ENCODE results near the gene OR51B4. TPM values are rescaled to one million over a fixed set of nuclear protein-coding genes. Genes with fewer than 3 reads are reported as not detected.
"Not testable (repeated sequence)": the region's sequence is repeated elsewhere in the genome, so short reads cannot be mapped to it uniquely, and the experiment has no call there.

Gene OR51B4
- polyA plus RNA-seq, 3 donors, result 0.11 to 0.27 TPM; not detected in 1

DNA sequence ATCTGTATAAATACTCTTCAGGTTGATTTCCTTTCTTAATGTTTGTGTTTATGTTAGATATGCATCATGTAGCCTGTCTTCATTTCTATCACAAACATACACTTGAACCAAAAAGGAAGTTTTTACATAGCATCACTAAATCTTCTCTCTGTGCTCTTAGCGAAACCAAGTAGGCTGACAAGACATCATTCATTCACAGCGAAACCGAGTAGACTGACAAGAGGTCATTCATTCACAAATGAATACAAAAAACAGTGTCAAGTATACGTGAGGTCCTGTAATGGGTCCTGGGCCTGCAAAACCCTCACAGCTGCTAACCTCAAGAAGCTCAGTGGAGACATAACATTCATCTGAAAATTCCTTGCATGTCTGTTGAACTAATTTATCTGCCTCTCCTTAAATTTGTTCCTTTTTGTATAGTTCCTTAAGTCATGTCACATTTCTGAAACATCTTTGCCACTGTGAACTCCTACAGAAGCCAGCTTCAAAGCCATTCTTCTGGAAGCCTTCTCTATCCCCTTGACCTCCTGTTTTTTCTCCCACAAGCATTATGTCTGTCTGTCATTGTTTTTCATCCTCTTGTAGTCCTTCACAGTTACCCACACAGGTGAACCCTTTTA lies 22.2 kb downstream of the OR51B4 start:
- no peak for DNase-seq (ENCODE audit: extremely low read depth in 1 of 11, low read depth in 9 of 11, low spot score in 4 of 11)

DNA sequence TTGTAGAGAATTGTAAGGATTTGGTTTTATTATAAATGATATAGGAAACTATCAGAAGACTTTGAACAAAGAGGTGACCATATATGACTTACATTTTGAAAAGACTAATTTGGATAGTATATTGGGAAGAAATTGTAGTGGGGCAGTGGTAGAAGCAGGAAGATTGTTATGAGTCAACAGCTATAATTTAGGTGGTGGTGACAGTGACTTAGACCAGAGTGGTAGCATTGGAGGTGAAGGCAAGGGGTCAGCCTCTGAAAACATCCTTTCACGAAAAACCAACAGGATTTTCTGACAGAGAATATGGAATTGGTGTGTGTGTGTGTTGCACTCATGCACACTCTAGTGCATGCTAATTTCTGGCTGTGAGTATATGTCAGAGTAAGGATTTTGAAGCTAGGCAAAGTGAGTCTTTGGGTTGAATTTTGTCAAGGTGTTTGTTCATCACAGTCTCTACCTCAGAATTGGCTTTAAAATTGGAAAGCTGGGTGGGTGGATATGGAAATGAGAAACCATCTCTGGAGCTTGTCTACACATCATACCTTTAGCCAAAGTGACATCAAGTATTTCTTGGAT lies 23.9 kb downstream of the OR51B4 start:
- DNase-seq (ENCODE audit: extremely low read depth in 1 of 11, low read depth in 9 of 11, low spot score in 4 of 11), result no peak

DNA sequence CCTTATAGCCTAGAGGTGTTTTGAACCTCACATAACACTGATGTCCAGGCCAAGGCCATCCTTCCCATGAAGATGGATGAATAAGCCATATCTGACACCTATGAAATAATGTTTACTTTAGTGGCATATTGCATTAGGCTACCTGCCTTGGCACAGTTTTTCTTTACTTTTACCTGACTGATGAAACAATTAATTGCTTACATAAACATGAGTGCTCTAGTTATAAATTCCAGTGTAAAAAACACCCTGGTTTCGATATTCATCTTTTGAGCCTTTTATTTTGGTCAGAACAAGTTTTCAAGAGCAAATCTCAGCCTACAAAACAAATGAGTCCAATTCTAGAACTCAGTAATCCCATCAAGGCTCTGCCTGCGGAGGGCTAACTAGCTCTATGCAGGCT lies 25.0 kb downstream of the OR51B4 start:
- DNase-seq (ENCODE audit: extremely low read depth in 1 of 11, low read depth in 9 of 11, low spot score in 4 of 11), result no peak

DNA sequence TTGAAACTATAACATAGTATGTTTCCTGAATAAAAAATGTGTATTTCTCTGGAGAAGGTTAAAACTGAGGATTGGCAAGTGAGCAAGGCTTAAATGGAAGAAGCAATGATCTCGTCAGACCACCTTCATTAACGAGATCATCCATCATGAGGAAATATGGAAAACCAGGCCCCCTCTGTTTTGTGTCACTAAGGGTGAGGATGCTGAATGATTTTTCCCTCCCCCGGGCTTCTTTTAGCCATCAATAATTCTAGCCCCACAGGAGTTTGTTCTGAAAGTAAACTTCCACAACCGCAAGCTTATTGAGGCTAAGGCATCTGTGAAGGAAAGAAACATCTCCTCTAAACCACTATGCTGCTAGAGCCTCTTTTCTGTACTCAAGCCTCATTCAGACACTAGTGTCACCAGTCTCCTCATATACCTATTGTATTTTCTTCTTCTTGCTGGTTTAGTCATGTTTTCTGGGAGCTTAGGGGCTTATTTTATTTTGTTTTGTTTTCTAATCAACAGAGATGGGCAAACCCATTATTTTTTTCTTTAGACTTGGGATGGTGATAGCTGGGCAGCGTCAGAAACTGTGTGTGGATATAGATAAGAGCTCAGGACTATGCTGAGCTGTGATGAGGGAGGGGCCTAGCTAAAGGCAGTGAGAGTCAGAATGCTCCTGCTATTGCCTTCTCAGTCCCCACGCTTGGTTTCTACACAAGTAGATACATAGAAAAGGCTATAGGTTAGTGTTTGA lies 26.2 kb downstream of the OR51B4 start:
- DNase-seq (ENCODE audit: extremely low read depth in 1 of 11, low read depth in 9 of 11, low spot score in 4 of 11), result no peak

- no peak for DNase-seq (ENCODE audit: extremely low read depth in 1 of 11, low read depth in 9 of 11, low spot score in 4 of 11)
These were observed 27.4 kb downstream of the OR51B4 start for GRCh38 chr11:5274395-5274794.

- no peak for DNase-seq (ENCODE audit: extremely low read depth in 1 of 11, low read depth in 9 of 11, low spot score in 4 of 11)
These were observed 29.2 kb downstream of the OR51B4 start for GRCh38 chr11:5272395-5273017.

- DNase-seq (ENCODE audit: extremely low read depth in 1 of 11, low read depth in 9 of 11, low spot score in 4 of 11), result no peak
These were observed 32.0 kb downstream of the OR51B4 start, which contains the start of gene HBE1 for GRCh38 chr11:5269715-5270147. Gene HBE1, minus strand, starts transcription at chr11:5269945. Its CDS starts 55 bp downstream, at chr11:5269890.

- DNase-seq (ENCODE audit: extremely low read depth in 1 of 11, low read depth in 9 of 11, low spot score in 4 of 11), result no peak
These were observed 34.6 kb downstream of the OR51B4 start for GRCh38 chr11:5267033-5267563.

DNA sequence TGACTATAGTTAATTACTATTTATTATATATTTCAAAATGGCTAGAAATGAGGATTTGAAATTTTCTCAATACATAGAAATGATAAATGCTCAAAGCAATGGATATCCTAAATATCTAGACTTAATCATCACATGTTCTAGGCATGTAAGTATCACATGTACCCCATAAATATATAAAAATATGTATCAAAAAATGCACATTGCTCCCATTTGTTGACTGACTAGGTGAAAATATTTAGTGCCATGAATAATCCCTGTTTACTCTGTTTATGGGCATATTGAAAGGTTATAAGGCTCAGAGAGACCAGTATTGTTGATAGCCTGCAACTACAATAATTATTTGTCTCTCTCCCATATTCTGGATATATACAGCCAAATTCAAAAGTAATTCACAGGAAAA lies 35.1 kb downstream of the OR51B4 start:
- DNase-seq (ENCODE audit: extremely low read depth in 1 of 11, low read depth in 9 of 11, low spot score in 4 of 11), result no peak

DNA sequence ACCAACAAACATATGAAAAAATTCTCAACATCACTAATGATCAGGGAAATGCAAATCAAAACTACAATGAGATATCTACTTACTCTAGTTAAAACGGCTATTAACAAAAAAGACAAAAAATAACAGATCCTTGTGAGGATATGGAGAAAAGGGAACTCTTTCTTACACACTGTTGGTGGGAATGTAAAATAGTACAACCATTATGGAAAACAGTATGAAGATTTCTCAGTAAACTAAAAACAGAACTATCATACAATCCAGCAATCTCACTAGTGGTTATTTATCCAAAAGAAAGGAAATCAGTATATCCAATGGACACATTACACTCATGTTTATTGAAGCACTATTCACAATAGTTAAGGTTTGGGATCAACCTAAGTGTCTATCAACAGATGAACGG lies 35.9 kb downstream of the OR51B4 start:
- no peak for DNase-seq (ENCODE audit: extremely low read depth in 1 of 11, low read depth in 9 of 11, low spot score in 4 of 11)

- no peak for DNase-seq (ENCODE audit: extremely low read depth in 1 of 11, low read depth in 9 of 11, low spot score in 4 of 11)
These were observed 43.0 kb downstream of the OR51B4 start for GRCh38 chr11:5258543-5259262.

GRCh38 chr11:5257296-5257695 lies 44.5 kb downstream of the OR51B4 start:
- no peak for DNase-seq (ENCODE audit: extremely low read depth in 1 of 11, low read depth in 9 of 11, low spot score in 4 of 11)

DNA sequence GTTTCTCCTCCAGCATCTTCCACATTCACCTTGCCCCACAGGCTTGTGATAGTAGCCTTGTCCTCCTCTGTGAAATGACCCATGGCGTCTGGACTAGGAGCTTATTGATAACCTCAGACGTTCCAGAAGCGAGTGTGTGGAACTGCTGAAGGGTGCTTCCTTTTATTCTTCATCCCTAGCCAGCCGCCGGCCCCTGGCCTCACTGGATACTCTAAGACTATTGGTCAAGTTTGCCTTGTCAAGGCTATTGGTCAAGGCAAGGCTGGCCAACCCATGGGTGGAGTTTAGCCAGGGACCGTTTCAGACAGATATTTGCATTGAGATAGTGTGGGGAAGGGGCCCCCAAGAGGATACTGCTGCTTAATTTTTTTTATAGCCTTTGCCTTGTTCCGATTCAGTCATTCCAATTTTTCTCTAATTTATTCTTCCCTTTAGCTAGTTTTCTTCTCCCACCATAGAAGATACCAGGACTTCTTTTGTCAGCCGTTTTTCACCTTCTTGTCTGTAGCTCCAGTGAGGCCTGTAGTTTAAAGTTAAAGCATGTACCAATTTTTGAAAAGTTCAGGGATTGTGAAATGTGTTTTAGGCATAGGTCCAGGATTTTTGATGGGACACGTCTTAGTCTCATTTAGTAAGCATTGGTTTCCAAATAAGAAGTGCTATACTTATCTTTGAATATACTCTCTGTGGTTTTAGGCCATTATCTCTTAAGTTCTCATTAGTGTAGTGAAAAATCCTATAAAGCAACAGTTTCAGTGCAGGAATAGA lies 46.9 kb downstream of the OR51B4 start, which contains the start of gene HBG2:
HBG2 (minus strand) TSS at position 136 of the 768 bp plus-strand sequence; CDS start at position 83, 53 bp downstream.
- DNase-seq (ENCODE audit: extremely low read depth in 1 of 11, low read depth in 9 of 11, low spot score in 4 of 11), result not testable (repeated sequence)

DNA sequence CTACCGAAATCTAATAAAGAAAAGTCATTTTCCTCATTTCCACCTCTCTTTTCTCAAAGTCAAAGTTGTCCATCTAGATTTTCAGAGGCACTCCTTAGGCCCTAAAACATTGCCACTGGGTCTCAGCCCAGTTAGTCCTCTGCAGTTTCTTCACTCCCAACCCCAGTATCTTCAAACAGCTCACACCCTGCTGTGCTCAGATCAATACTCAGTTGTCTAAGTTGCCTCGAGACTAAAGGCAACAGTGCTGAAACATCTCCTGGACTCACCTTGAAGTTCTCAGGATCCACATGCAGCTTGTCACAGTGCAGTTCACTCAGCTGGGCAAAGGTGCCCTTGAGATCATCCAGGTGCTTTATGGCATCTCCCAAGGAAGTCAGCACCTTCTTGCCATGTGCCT lies 47.7 kb downstream of the OR51B4 start:
- DNase-seq (ENCODE audit: extremely low read depth in 1 of 11, low read depth in 9 of 11, low spot score in 4 of 11), result not testable (repeated sequence)

- DNase-seq (ENCODE audit: extremely low read depth in 1 of 11, low read depth in 9 of 11, low spot score in 4 of 11), result not testable (repeated sequence)
These were observed 48.3 kb downstream of the OR51B4 start for GRCh38 chr11:5253440-5253839.

- no peak for DNase-seq (ENCODE audit: extremely low read depth in 1 of 11, low read depth in 9 of 11, low spot score in 4 of 11)
These were observed 48.9 kb downstream of the OR51B4 start for GRCh38 chr11:5252919-5253265.

GRCh38 chr11:5252192-5252918 lies 49.4 kb downstream of the OR51B4 start:
- no peak for DNase-seq (ENCODE audit: extremely low read depth in 1 of 11, low read depth in 9 of 11, low spot score in 4 of 11)

DNA sequence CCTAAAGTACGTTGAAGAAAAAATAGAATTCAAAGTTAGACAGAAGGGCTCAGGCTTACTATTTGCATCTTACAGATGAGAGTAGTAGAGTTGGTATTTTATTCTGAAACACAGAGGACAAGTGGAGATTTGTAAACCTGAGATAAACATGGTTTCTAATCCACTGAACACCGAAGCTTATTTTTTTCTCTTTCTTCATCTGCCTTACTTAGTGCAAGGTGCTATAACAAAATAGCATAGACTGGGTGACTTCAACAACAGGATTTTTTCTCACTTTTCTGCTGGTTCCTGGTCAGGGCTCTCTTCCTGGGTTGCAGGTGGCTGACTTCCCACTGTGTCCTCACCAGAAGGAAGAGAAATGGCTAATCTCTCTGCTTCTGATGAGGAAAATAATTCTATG lies 50.0 kb downstream of the OR51B4 start:
- no peak for DNase-seq (ENCODE audit: extremely low read depth in 1 of 11, low read depth in 9 of 11, low spot score in 4 of 11)

All from renal cortex interstitium (tissue), 11 donors.